HepG2 (cell line): ENCODE results near the gene SERPINB6. TPM values are rescaled to one million over a fixed set of nuclear protein-coding genes. Genes with fewer than 3 reads are reported as not detected.

Experiments
- AHR ChIP-seq: IDR thresholded peaks from 2 replicates; pipeline ENCODE4 v1.6.1; 2018; ENCODE audit warnings: missing genetic modification reagents, missing compliant biosample characterization
- ATAD3A ChIP-seq: sonication (generic); formaldehyde crosslinking; IDR thresholded peaks from 2 replicates; pipeline ENCODE4 v1.4.0; 2020; ENCODE audit warnings: missing genetic modification reagents
- CAMTA2 ChIP-seq: sonication (generic); formaldehyde crosslinking; IDR thresholded peaks from 2 replicates; pipeline ENCODE4 v1.4.0; 2020; ENCODE audit warnings: mild to moderate bottlenecking, missing genetic modification reagents, borderline replicate concordance
- GZF1 ChIP-seq: sonication (generic); formaldehyde crosslinking; IDR thresholded peaks from 2 replicates; pipeline ENCODE4 v1.5.1; 2020; ENCODE audit warnings: mild to moderate bottlenecking, missing genetic modification reagents
- HDAC1 ChIP-seq: sonication (generic); formaldehyde crosslinking; IDR thresholded peaks from 2 replicates; pipeline ENCODE4 v1.5.1; 2020; ENCODE audit warnings: mild to moderate bottlenecking, missing genetic modification reagents
- HMGA1 ChIP-seq: sonication (generic); formaldehyde crosslinking; conservative IDR thresholded peaks from 2 replicates; pipeline ENCODE4 v1.4.0; 2020; ENCODE audit warnings: missing genetic modification reagents
- HNRNPLL ChIP-seq: fragments of 200-400 bp; formaldehyde crosslinking; IDR thresholded peaks from 2 replicates; pipeline ENCODE4 v1.6.1; 2017; ENCODE audit warnings: mild to moderate bottlenecking, low read depth, low read length; ENCODE audit not compliant: poor library complexity, severe bottlenecking
- KDM6A ChIP-seq: IDR thresholded peaks from 2 replicates; pipeline ENCODE4 v1.6.1; 2016; ENCODE audit warnings: low read depth
- TSC22D2 ChIP-seq: sonication (generic); formaldehyde crosslinking; IDR thresholded peaks from 2 replicates; pipeline ENCODE4 v1.5.1; 2020; ENCODE audit warnings: missing genetic modification reagents, mild to moderate bottlenecking, borderline replicate concordance
- ZFX ChIP-seq: sonication (generic); formaldehyde crosslinking; IDR thresholded peaks from 2 replicates; pipeline ENCODE4 v1.4.0; 2020; ENCODE audit warnings: mild to moderate bottlenecking, low read depth, missing genetic modification reagents, moderate library complexity
- ZMYM3 ChIP-seq: sonication (generic); formaldehyde crosslinking; IDR thresholded peaks from 2 replicates; pipeline ENCODE4 v1.5.1; 2020; ENCODE audit warnings: mild to moderate bottlenecking, missing genetic modification reagents
- ZNF234 ChIP-seq: sonication (generic); formaldehyde crosslinking; conservative IDR thresholded peaks from 2 replicates; pipeline ENCODE4 v1.5.1; 2020; ENCODE audit warnings: mild to moderate bottlenecking, missing genetic modification reagents
- ZNF329 ChIP-seq: sonication (generic); formaldehyde crosslinking; IDR thresholded peaks from 2 replicates; pipeline ENCODE4 v1.9.0; 2021; ENCODE audit warnings: low read depth, mild to moderate bottlenecking, missing genetic modification reagents
- polyA plus RNA-seq, 8 experiments: library from polyadenylated mRNA; depleted of rRNA in 3 of 8; stranded (reverse) in 7 of 8; unstranded in 1 of 8; fragments of >200 nt; fragmentation: Illumina TruSeq in 4 of 8; extraction: Trizol in 4 of 8; gene quantifications; 2 replicates each; pipeline versions ENCODE4 v1.2.1 to v1.2.3, GENCODE V29; 2011 to 2016; ENCODE audit warnings: low read depth in 4 of 8, missing spikeins in 1 of 8, mixed read lengths in 1 of 8; ENCODE audit not compliant: insufficient read depth in 1 of 8
- total RNA-seq, 5 experiments: library from RNA; depleted of rRNA; stranded (reverse); fragments of >200 nt; fragmentation: Illumina TruSeq; extraction: Trizol; gene quantifications; 2 replicates each; pipeline ENCODE4 v1.2.3, GENCODE V29; 2016; ENCODE audit warnings: low read depth in 1 of 5
- TF ChIP-seq, protein P1 (sequence below): sonication (generic); formaldehyde crosslinking; IDR thresholded peaks from 2 replicates; pipeline ENCODE4 v1.4.0; 2020; ENCODE audit warnings: missing genetic modification reagents, borderline replicate concordance
- TF ChIP-seq, protein P2 (sequence below): sonication (generic); formaldehyde crosslinking; IDR thresholded peaks from 2 replicates; pipeline ENCODE4 v1.4.0; 2020; ENCODE audit warnings: mild to moderate bottlenecking, missing genetic modification reagents
- TF ChIP-seq, protein P3 (sequence below): sonication (generic); formaldehyde crosslinking; IDR thresholded peaks from 2 replicates; pipeline ENCODE4 v1.4.0; 2020; ENCODE audit warnings: missing genetic modification reagents, mild to moderate bottlenecking, borderline replicate concordance
- TF ChIP-seq, protein P4 (sequence below): sonication (generic); formaldehyde crosslinking; IDR thresholded peaks from 2 replicates; pipeline ENCODE4 v1.4.0; 2020; ENCODE audit warnings: missing genetic modification reagents
- TF ChIP-seq, protein P5 (sequence below): sonication (generic); formaldehyde crosslinking; IDR thresholded peaks from 2 replicates; pipeline ENCODE4 v1.4.0; 2020; ENCODE audit warnings: missing genetic modification reagents, borderline replicate concordance

SERPINB6 gene
- total and polyA plus RNA-seq, 2 of the 13 experiments (the other 11 are each of a cell fraction or from before 2014, with no cell fraction given): 38.2 to 61.3 TPM

DNA sequence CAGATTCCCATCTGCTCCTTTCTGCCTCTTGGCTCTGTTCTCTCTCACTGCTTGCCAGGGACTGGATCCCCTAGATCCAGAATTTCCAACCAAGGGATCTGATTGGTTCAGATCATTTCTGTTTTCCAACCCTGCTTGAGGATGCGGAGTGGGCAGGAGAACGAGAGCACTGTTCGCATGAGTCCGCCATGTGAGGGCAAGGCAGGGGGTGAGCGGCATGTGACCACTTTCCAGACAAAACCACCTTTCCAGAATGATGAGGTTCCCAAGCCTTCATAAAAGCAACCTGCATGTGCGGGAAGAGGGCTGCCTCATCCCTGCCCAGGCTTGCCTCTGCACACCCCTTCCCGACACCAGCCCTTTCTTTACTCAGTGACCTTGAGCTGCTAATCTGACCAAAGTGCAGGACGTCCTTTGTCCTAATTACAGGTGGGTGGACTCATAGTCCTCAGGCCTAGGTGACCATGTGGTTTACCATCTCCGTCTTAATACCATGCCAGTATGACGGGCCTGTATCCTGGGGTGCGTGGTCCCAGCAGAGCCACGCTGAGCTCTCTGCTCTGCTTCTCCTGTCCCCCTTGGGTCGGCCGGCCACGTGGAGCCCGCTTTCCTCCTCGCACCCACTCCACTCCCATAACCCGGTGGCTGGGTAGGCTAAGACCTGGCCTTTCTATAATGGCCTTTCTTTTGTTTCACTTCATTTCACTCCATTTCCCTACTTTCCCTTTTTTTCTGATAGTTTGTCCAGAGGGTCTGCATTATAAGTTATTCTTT is 42.7 kb upstream of the SERPINB6 start (continued):
- TF ChIP-seq, protein P1, sequence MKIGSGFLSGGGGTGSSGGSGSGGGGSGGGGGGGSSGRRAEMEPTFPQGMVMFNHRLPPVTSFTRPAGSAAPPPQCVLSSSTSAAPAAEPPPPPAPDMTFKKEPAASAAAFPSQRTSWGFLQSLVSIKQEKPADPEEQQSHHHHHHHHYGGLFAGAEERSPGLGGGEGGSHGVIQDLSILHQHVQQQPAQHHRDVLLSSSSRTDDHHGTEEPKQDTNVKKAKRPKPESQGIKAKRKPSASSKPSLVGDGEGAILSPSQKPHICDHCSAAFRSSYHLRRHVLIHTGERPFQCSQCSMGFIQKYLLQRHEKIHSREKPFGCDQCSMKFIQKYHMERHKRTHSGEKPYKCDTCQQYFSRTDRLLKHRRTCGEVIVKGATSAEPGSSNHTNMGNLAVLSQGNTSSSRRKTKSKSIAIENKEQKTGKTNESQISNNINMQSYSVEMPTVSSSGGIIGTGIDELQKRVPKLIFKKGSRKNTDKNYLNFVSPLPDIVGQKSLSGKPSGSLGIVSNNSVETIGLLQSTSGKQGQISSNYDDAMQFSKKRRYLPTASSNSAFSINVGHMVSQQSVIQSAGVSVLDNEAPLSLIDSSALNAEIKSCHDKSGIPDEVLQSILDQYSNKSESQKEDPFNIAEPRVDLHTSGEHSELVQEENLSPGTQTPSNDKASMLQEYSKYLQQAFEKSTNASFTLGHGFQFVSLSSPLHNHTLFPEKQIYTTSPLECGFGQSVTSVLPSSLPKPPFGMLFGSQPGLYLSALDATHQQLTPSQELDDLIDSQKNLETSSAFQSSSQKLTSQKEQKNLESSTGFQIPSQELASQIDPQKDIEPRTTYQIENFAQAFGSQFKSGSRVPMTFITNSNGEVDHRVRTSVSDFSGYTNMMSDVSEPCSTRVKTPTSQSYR: no peak
- TF ChIP-seq ATAD3A (CRISPR knock-in tag) (no peak), AHR (CRISPR knock-in tag) (0 out of 2 replicates have a peak, but pooled peaks have one; percentile 29), HNRNPLL (no peak), ZNF234 (CRISPR knock-in tag) (no peak), ZNF329 (CRISPR knock-in tag) (no peak), GZF1 (CRISPR knock-in tag) (no peak), TSC22D2 (no peak), ZFX (peak; percentile 18; the same call in 1 of the 2 replicates), CAMTA2 (CRISPR knock-in tag) (no peak), ZMYM3 (CRISPR knock-in tag) (no peak), HMGA1 (CRISPR knock-in tag) (no peak), KDM6A (CRISPR knock-in tag) (no peak), HDAC1 (CRISPR knock-in tag) (no peak)
- TF ChIP-seq, protein P2, sequence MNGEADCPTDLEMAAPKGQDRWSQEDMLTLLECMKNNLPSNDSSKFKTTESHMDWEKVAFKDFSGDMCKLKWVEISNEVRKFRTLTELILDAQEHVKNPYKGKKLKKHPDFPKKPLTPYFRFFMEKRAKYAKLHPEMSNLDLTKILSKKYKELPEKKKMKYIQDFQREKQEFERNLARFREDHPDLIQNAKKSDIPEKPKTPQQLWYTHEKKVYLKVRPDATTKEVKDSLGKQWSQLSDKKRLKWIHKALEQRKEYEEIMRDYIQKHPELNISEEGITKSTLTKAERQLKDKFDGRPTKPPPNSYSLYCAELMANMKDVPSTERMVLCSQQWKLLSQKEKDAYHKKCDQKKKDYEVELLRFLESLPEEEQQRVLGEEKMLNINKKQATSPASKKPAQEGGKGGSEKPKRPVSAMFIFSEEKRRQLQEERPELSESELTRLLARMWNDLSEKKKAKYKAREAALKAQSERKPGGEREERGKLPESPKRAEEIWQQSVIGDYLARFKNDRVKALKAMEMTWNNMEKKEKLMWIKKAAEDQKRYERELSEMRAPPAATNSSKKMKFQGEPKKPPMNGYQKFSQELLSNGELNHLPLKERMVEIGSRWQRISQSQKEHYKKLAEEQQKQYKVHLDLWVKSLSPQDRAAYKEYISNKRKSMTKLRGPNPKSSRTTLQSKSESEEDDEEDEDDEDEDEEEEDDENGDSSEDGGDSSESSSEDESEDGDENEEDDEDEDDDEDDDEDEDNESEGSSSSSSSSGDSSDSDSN (CRISPR knock-in tag): 0 out of 2 replicates have a peak, but pooled peaks have one; percentile 26
- TF ChIP-seq, protein P3, sequence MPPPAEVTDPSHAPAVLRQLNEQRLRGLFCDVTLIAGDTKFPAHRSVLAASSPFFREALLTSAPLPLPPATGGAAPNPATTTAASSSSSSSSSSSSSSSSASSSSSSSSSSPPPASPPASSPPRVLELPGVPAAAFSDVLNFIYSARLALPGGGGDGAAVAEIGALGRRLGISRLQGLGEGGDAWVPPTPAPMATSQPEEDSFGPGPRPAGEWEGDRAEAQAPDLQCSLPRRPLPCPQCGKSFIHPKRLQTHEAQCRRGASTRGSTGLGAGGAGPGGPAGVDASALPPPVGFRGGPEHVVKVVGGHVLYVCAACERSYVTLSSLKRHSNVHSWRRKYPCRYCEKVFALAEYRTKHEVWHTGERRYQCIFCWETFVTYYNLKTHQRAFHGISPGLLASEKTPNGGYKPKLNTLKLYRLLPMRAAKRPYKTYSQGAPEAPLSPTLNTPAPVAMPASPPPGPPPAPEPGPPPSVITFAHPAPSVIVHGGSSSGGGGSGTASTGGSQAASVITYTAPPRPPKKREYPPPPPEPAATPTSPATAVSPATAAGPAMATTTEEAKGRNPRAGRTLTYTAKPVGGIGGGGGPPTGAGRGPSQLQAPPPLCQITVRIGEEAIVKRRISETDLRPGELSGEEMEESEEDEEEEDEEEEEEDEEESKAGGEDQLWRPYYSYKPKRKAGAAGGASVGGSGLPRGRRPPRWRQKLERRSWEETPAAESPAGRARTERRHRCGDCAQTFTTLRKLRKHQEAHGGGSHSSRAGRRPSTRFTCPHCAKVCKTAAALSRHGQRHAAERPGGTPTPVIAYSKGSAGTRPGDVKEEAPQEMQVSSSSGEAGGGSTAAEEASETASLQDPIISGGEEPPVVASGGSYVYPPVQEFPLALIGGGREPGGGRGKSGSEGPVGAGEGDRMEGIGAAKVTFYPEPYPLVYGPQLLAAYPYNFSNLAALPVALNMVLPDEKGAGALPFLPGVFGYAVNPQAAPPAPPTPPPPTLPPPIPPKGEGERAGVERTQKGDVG: peak; percentile 64; the same call in 1 of the 2 replicates
- TF ChIP-seq, protein P4, sequence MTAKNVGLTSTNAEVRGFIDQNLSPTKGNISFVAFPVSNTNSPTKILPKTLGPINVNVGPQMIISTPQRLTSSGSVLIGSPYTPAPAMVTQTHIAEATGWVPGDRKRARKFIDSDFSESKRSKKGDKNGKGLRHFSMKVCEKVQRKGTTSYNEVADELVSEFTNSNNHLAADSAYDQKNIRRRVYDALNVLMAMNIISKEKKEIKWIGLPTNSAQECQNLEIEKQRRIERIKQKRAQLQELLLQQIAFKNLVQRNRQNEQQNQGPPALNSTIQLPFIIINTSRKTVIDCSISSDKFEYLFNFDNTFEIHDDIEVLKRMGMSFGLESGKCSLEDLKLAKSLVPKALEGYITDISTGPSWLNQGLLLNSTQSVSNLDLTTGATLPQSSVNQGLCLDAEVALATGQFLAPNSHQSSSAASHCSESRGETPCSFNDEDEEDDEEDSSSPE (CRISPR knock-in tag): no peak
- TF ChIP-seq, protein P5, sequence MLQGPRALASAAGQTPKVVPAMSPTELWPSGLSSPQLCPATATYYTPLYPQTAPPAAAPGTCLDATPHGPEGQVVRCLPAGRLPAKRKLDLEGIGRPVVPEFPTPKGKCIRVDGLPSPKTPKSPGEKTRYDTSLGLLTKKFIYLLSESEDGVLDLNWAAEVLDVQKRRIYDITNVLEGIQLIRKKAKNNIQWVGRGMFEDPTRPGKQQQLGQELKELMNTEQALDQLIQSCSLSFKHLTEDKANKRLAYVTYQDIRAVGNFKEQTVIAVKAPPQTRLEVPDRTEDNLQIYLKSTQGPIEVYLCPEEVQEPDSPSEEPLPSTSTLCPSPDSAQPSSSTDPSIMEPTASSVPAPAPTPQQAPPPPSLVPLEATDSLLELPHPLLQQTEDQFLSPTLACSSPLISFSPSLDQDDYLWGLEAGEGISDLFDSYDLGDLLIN (CRISPR knock-in tag): no peak
